Transverse colon (tissue), 4 donors: Measurements from ENCODE around the gene ESYT2.
A peak's percentile ranks its signal among the peaks of the same experiment; 100 is the strongest.

Source experiments
- CTCF ChIP-seq, 5 experiments: fragments of 200-600 bp in 3 of 5; fragments of 450-650 bp in 2 of 5; sonication (generic) in 3 of 5; IDR thresholded peaks; 1 replicate in 2 of 5; 2 replicates in 3 of 5; pipeline ENCODE4 v1.5.1; 2016 to 2017; ENCODE audit warnings: antibody characterized with exemption in 5 of 5, inconsistent platforms in 3 of 5, mild to moderate bottlenecking in 2 of 5, moderate library complexity in 1 of 5
- EP300 ChIP-seq: sonication (generic); formaldehyde crosslinking; IDR thresholded peaks from one replicate; pipeline ENCODE4 v1.6.1; 2017; ENCODE audit warnings: antibody characterized with exemption, low read depth
- POLR2A ChIP-seq: fragments of 450-650 bp; IDR thresholded peaks from one replicate; pipeline ENCODE4 v1.6.1; 2016; ENCODE audit warnings: antibody characterized with exemption, mild to moderate bottlenecking, moderate library complexity
- POLR2AphosphoS5 ChIP-seq, 3 donors: sonication (generic); formaldehyde crosslinking; IDR thresholded peaks; one replicate each; pipeline ENCODE4 v1.6.1; 2016; ENCODE audit warnings: antibody characterized with exemption in 3 of 3

GRCh38 chr7:158829342-158830210 lies at the start of gene ESYT2:
- peak in 3 of 5 experiments; percentile 11 to 25 (median 13) for TF ChIP-seq CTCF (IDR thresholded peaks at IDR 0.05)
- peak; percentile 98 for TF ChIP-seq POLR2A
- TF ChIP-seq EP300: peak; percentile 92
- peak; percentile 97 to 99 (median 99) for TF ChIP-seq POLR2AphosphoS5 (IDR thresholded peaks at IDR 0.05)
